HG03565 (cell line): Measurements from ENCODE around the gene AUTS2.

Experiments
- ATAC-seq: cut with Tn5 transposase; IDR thresholded peaks from one replicate; pipeline ENCODE4 v1.9.1; 2021; ENCODE audit warnings: mild to moderate bottlenecking, moderate library complexity; ENCODE audit not compliant: unreplicated experiment

The AUTS2 gene

GRCh38 chr7:70463352-70463938, 865.2 kb downstream of the AUTS2 start:
- no peak for ATAC-seq

- no peak for ATAC-seq
Observed at GRCh38 chr7:70466725-70467364, 868.6 kb downstream of the AUTS2 start.

GRCh38 chr7:70470746-70471145, 872.5 kb downstream of the AUTS2 start:
- ATAC-seq, result no peak

GRCh38 chr7:70472601-70473237, 874.4 kb downstream of the AUTS2 start:
- no peak for ATAC-seq

- ATAC-seq, result no peak
Observed at GRCh38 chr7:70474639-70475234, 876.5 kb downstream of the AUTS2 start.

- no peak for ATAC-seq
Observed at GRCh38 chr7:70477036-70478010, 879.0 kb downstream of the AUTS2 start.

- ATAC-seq, result no peak
Observed at GRCh38 chr7:70479153-70480021, 881.1 kb downstream of the AUTS2 start.

- ATAC-seq, result no peak
Observed at GRCh38 chr7:70480927-70481569, 882.8 kb downstream of the AUTS2 start.

GRCh38 chr7:70481570-70482123, 883.4 kb downstream of the AUTS2 start:
- no peak for ATAC-seq

- no peak for ATAC-seq
Observed at GRCh38 chr7:70484255-70484654, 886.0 kb downstream of the AUTS2 start.

- ATAC-seq, result no peak
Observed at GRCh38 chr7:70486977-70487376, 888.7 kb downstream of the AUTS2 start.

GRCh38 chr7:70487428-70487827, 889.2 kb downstream of the AUTS2 start:
- ATAC-seq, result no peak

- no peak for ATAC-seq
Observed at GRCh38 chr7:70487886-70488285, 889.6 kb downstream of the AUTS2 start.

- ATAC-seq, result no peak
Observed at GRCh38 chr7:70489813-70490212, 891.5 kb downstream of the AUTS2 start.

- ATAC-seq, result no peak
Observed at GRCh38 chr7:70492625-70493024, 894.4 kb downstream of the AUTS2 start.

GRCh38 chr7:70494225-70495032, 896.2 kb downstream of the AUTS2 start:
- ATAC-seq, result no peak

- no peak for ATAC-seq
Observed at GRCh38 chr7:70495033-70495376, 896.7 kb downstream of the AUTS2 start.

- no peak for ATAC-seq
Observed at GRCh38 chr7:70497793-70498192, 899.5 kb downstream of the AUTS2 start.
